Hippocampal formation (tissue), 2 donors: ENCODE measurements around the gene TFE3.
"Not testable (repeated sequence)": the region's sequence is repeated elsewhere in the genome, so short reads cannot be mapped to it uniquely, and the experiment has no call there.

Experiments used
- DNase-seq, 2 donors: peaks; one replicate each; lab custom pipeline; 2025; lab: John Stamatoyannopoulos, UW

Gene TFE3

GRCh38 chrX:49001521-49002090 lies 41.6 kb downstream of the TFE3 start:
- peak in 1 of 2 donors; percentile 0 for DNase-seq

GRCh38 chrX:49000636-49001035 lies 42.5 kb downstream of the TFE3 start:
- DNase-seq, result no peak

- DNase-seq, result no peak
Measured at GRCh38 chrX:48999030-48999429, 44.1 kb downstream of the TFE3 start.

GRCh38 chrX:48998391-48998790 lies 44.8 kb downstream of the TFE3 start:
- no peak for DNase-seq

GRCh38 chrX:48997865-48998264 lies 45.3 kb downstream of the TFE3 start:
- no peak for DNase-seq

GRCh38 chrX:48997455-48997854 lies 45.7 kb downstream of the TFE3 start:
- DNase-seq, result no peak

- DNase-seq, result no peak
Measured at GRCh38 chrX:48996969-48997368, 46.2 kb downstream of the TFE3 start.

GRCh38 chrX:48992341-48992740 lies 50.8 kb downstream of the TFE3 start:
- DNase-seq, result no peak

GRCh38 chrX:48989483-48989882 lies 53.7 kb downstream of the TFE3 start:
- no peak for DNase-seq

- no peak for DNase-seq
Measured at GRCh38 chrX:48983896-48984295, 59.3 kb downstream of the TFE3 start.

GRCh38 chrX:48983081-48983480 lies 60.1 kb downstream of the TFE3 start:
- no peak for DNase-seq

GRCh38 chrX:48981178-48981577 lies 62.0 kb downstream of the TFE3 start:
- DNase-seq, result no peak

GRCh38 chrX:48980341-48980740 lies 62.8 kb downstream of the TFE3 start:
- DNase-seq, result not testable (repeated sequence)
